Bronchial epithelial cell (primary cell): ENCODE data around the gene JPH2. TPM values are rescaled to one million over a fixed set of nuclear protein-coding genes. Genes with fewer than 3 reads are reported as not detected.

Experiments used
- DNase-seq: peaks from one replicate; pipeline ENCODE4 v3.0.0-alpha.2; 2010; ENCODE audit warnings: low read depth
- FAIRE-seq: peaks from 2 replicates; lab custom pipeline; 2011; peaks lifted over from hg19 to GRCh38; lab: Jason Lieb, UNC
- H3K27me3 ChIP-seq: 2 replicates; pipeline ENCODE4 v1.5.1; 2011; ENCODE audit warnings: low read length; ENCODE audit not compliant: control insufficient read depth, insufficient read depth
- H3K36me3 ChIP-seq: 2 replicates; pipeline ENCODE4 v1.5.1; 2011; ENCODE audit warnings: low read length; ENCODE audit not compliant: control insufficient read depth, insufficient read depth
- H3K4me3 ChIP-seq: 2 replicates; pipeline ENCODE4 v1.5.1; 2011; ENCODE audit warnings: mild to moderate bottlenecking, low read depth, low read length, control low read depth
- total RNA-seq: library from RNA; depleted of rRNA; stranded (reverse); fragments of >200 nt; gene quantifications from 2 replicates; pipeline ENCODE4 v1.2.1, GENCODE V29; 2014
- TF ChIP-seq, protein P1 (sequence below): IDR thresholded peaks from 2 replicates; pipeline ENCODE4 v1.5.1; 2011; ENCODE audit warnings: mild to moderate bottlenecking, moderate library complexity, low read length, control low read depth, inconsistent platforms; ENCODE audit not compliant: insufficient read depth, severe bottlenecking

JPH2 gene
- total RNA-seq, 1 donor from 2014 or later, result under 0.01 TPM

DNA sequence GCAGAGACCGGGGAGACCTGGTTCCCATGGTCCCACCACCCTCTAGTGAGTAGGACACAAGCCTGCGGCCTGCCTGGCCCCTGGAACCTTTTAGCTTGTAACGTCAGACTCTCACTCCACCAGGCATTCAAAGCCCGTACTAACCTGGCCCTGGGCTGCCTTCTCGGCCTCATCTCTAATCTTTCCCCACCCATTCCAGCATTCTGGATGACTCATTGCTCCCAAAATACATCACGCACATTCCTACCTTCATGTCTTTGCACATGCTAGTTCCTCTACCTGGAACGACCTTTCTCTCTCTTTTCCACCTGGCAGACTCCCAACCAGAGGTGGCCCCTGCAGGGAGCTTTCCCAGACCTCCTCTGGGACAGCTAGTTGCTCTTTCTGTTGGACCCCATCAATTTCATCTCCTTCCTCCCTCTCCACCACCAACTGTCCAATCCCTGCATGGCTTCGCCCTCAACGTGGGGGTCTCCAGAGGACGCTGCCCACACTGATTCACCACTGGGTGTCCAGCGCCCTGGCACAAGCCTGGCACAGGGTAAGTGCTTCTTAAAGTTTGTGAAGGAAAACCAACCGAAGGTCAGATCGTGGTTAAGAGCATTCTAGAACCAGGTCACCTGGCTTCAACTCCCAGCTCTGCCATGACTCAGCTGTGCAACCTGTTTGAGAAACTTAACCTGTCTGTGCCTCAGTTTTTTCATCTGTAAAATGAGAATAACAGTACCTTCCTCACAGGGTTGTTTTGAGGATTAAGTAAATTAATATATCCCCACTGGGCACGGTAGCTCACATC is 35.2 kb downstream of the JPH2 start:
- peak; percentile 66 for DNase-seq
- H3K4me3 ChIP-seq, result no peak overlapping the region
- H3K27me3 ChIP-seq, result peaks cover 2% of the 10 kb centered on the region
- no peaks in the 10 kb centered on the region for H3K36me3 ChIP-seq
- TF ChIP-seq, protein P1, sequence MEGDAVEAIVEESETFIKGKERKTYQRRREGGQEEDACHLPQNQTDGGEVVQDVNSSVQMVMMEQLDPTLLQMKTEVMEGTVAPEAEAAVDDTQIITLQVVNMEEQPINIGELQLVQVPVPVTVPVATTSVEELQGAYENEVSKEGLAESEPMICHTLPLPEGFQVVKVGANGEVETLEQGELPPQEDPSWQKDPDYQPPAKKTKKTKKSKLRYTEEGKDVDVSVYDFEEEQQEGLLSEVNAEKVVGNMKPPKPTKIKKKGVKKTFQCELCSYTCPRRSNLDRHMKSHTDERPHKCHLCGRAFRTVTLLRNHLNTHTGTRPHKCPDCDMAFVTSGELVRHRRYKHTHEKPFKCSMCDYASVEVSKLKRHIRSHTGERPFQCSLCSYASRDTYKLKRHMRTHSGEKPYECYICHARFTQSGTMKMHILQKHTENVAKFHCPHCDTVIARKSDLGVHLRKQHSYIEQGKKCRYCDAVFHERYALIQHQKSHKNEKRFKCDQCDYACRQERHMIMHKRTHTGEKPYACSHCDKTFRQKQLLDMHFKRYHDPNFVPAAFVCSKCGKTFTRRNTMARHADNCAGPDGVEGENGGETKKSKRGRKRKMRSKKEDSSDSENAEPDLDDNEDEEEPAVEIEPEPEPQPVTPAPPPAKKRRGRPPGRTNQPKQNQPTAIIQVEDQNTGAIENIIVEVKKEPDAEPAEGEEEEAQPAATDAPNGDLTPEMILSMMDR, result no peak
- FAIRE-seq, result peak; percentile 58

DNA sequence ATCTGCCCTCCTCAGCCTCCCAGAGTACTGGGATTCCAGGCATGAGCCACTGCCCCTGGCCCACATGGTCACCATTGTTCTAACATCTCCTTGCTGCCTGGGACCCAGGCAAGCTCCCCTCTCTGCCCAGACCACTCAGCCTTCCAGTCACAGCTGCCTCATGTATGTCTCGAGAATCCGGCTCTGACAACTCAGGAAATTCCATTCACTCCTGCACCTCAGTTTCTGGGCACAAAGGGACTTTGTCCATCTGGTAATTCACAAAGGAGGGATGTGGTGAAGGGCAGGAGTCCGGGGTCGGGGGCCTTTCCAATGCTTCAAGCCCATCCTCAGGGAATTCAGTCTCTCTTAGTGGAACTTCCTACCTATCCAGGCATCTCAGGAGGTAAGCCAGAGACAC is 40.7 kb downstream of the JPH2 start:
- TF ChIP-seq, protein P1, result no peak
- DNase-seq (no peak), FAIRE-seq (no peak)
- no peaks in the 10 kb centered on the region for H3K36me3 ChIP-seq
- peaks cover 2% of the 10 kb centered on the region for H3K27me3 ChIP-seq
- H3K4me3 ChIP-seq, result no peak overlapping the region

DNA sequence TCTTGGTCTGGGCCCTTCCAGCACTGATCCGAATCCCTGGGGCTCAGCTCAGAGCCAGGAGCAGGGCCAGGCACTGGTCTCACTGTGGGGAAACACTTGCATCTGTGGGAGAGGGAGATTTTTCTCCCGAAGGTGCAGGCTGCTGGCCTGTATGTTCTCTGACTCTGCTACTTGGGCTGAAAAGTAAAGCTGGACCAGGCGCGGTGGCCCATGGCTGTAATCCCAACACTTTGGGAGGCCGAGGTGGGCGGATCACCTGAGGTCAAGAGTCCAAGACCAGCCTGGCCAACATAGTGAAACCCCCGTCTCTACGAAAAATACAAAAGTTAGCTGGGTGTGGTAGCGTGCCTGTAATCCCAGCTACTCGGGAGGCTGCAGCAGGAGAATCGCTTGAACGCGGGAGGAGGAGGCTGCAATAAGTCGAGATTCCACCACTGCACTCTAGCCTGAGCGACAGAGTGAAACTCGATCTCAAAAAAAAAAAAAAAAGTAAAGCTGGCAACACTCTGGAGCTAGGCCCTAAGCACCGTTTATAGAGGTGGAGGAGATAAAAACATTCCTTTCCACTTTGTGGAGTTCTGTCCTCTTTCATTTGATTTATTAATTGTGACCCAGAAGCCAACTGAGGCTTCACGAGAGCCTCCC is 41.7 kb downstream of the JPH2 start:
- TF ChIP-seq, protein P1, result no peak
- FAIRE-seq (no peak), DNase-seq (no peak)
- Histone ChIP-seq H3K4me3 (no peak overlapping the region), H3K36me3 (no peaks in the 10 kb centered on the region), H3K27me3 (peaks cover 2% of the 10 kb centered on the region)

DNA sequence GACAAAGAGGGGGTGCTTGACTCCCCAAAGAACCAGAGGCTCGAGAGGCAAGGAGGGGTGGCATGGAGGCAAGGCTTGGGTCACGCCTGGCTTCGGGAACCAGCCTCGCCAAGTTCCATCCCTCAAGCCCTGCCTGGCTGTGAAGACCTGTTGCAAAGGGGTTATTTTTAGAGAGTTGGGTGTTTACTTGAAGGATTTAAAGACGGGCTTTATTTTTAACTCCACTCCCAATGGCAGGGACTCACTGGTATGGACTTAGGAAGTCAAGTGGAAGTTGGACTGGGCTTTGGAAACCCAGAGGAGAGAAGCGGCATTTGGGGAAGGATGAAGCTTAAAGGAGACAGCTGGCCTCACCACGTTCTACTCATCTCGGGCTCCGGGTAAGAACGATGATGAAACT is 43.1 kb downstream of the JPH2 start:
- DNase-seq (no peak), FAIRE-seq (peak; percentile 60)
- Histone ChIP-seq H3K36me3 (no peaks in the 10 kb centered on the region), H3K4me3 (no peak overlapping the region), H3K27me3 (peaks cover 2% of the 10 kb centered on the region)
- TF ChIP-seq, protein P1, result no peak

GRCh38 chr20:44142413-44142812 is 44.6 kb downstream of the JPH2 start:
- no peak for FAIRE-seq

More at GRCh38 chr20:44142413-44142812, 44.6 kb downstream of the JPH2 start:
- Histone ChIP-seq H3K27me3 (no peaks in the 10 kb centered on the region), H3K4me3 (no peak overlapping the region), H3K36me3 (no peaks in the 10 kb centered on the region)
- no peak for DNase-seq
- TF ChIP-seq, protein P1, result no peak
